Left lung (tissue), 10 donors: Measurements from ENCODE around the gene IL17RD. TPM values are rescaled to one million over a fixed set of nuclear protein-coding genes. Genes with fewer than 3 reads are reported as not detected.

ENCODE experiments used
- ATAC-seq: fragments of 200-7000 bp; cut with Tn5 transposase; one replicate; pipeline ENCODE4 v1.9.1; 2020; ENCODE audit warnings: moderate library complexity
- DNase-seq, 4 donors: peaks; one replicate each; pipeline ENCODE4 v3.0.0-alpha.2; 2013 to 2020
- H3K27ac ChIP-seq, 2 donors: fragments of 200-600 bp; sonication (generic) in 1 of 2; one replicate each; pipeline versions ENCODE4 v1.5.0 to v1.8.0; 2020 to 2021
- H3K27me3 ChIP-seq, 2 donors: fragments of 200-600 bp; sonication (generic) in 1 of 2; one replicate each; pipeline versions ENCODE4 v1.5.0 to v1.8.0; 2020 to 2021
- H3K36me3 ChIP-seq, 2 donors: fragments of 200-600 bp; sonication (generic) in 1 of 2; one replicate each; pipeline versions ENCODE4 v1.5.0 to v1.8.0; 2020 to 2021
- H3K4me1 ChIP-seq, 2 donors: fragments of 200-600 bp; one replicate each; pipeline ENCODE4 v1.8.0; 2021
- H3K4me3 ChIP-seq, 2 donors: fragments of 200-600 bp; sonication (generic) in 1 of 2; one replicate each; pipeline versions ENCODE4 v1.5.0 to v1.8.0; 2020 to 2021; ENCODE audit warnings: mild to moderate bottlenecking in 1 of 2
- H3K9me3 ChIP-seq, 2 donors: fragments of 200-600 bp; sonication (generic) in 1 of 2; one replicate each; pipeline versions ENCODE4 v1.5.0 to v1.8.0; 2020 to 2021
- intact Hi-C, 2 donors: fragments of 100-400 bp; cut with DNase I; formaldehyde crosslinking; loops; one replicate each; pipeline versions ENCODE4 v1.11.2 to v1.14.2; 2022
- polyA plus RNA-seq, 6 donors: library from polyadenylated mRNA; unstranded; fragments of 120-200 nt; gene quantifications; one replicate each; pipeline ENCODE4 v1.2.1, GENCODE V29; 2013; ENCODE audit not compliant: insufficient read length in 6 of 6
- total RNA-seq, 2 donors: library from RNA; stranded (reverse); fragmentation: NEBNext Ultra II Directional; extraction: Animal tissue kit (Norgen Biotek cat#: 25700); gene quantifications; one replicate each; pipeline ENCODE4 v1.2.1, GENCODE V29; 2021
- TF ChIP-seq, protein P1 (sequence below), 2 donors: fragments of 200-600 bp; sonication (generic) in 1 of 2; IDR thresholded peaks; one replicate each; pipeline versions ENCODE4 v1.5.0 to v1.8.0; 2021; ENCODE audit warnings: antibody characterized with exemption in 2 of 2
- donor health status: DM: no; HTN: yes; CAD: no.
- donor health status: DM: no; HTN: no; CAD: no.

Gene IL17RD
- total and polyA plus RNA-seq, 8 donors, result 1.1 to 14.3 (median 11.1) TPM

DNA sequence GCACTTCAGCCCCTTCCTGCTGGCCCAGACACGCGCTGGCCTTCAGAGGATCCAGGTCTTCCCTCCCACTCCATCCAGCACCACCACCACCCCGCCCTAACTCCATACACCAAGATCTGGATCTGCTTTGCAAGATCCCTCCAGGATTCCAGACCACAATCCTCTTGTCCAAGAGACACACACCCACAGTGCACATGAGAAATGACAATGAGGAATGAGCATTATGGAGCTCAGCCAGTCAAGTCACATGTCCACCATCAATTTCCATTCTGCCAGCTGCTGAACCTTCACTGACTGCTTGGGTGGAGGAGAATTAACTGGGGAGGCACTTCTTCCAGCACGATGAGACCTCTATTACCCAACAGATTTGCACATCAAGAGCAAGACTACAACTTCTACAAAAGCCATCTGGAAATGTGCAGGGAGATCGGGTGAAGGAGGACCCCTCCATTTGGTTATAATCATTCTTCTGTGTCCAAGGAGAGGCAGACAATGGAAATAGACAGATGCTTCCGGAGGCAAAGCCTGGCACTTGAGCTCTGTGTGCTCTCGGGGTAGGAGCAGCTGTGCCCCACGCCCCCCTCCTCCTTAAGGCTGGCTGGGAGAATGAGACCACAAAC, 117.0 kb downstream of the IL17RD start:
- intact Hi-C loops, result no loop called here
- TF ChIP-seq, protein P1, sequence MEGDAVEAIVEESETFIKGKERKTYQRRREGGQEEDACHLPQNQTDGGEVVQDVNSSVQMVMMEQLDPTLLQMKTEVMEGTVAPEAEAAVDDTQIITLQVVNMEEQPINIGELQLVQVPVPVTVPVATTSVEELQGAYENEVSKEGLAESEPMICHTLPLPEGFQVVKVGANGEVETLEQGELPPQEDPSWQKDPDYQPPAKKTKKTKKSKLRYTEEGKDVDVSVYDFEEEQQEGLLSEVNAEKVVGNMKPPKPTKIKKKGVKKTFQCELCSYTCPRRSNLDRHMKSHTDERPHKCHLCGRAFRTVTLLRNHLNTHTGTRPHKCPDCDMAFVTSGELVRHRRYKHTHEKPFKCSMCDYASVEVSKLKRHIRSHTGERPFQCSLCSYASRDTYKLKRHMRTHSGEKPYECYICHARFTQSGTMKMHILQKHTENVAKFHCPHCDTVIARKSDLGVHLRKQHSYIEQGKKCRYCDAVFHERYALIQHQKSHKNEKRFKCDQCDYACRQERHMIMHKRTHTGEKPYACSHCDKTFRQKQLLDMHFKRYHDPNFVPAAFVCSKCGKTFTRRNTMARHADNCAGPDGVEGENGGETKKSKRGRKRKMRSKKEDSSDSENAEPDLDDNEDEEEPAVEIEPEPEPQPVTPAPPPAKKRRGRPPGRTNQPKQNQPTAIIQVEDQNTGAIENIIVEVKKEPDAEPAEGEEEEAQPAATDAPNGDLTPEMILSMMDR (IDR thresholded peaks at IDR 0.05), result no peak

DNA sequence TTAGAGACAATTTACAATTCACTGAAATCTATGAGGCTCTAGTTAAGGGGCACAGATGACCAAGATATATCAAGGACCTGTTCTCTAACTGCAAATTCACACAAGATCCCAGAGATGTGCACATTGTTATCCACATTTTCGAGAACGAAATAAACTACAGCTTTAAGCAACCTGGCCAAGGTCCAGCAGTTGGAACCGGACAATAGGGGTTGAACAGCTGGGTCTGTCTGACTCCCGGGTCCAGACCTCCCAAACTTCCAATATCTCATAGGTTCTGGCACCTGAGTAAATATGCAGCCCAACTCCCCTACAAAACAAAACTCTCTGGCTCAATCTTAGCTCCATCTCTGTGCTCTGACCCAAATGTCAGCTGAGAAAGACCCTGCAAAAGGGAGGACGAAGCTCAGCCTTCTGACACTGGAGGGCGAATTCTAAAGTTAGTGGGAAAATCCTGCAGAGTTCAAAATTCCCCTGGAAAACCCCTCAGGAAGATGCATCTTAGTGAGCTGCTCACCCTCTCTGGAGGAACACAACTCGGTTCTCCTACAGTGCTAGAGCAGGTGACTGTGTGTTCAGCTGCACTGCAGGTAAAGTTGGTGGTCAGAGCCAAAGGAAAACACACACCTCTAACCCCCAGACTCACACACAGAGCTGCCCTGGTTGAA, 118.9 kb downstream of the IL17RD start:
- peak in 1 of 4 donors; percentile 28 for DNase-seq
- H3K4me3 ChIP-seq, result no peak overlapping the region
- no peaks in the 10 kb centered on the region for H3K36me3 ChIP-seq
- intact Hi-C loops, result no loop called here
- H3K27ac ChIP-seq, result no peak overlapping the region
- no peaks in the 10 kb centered on the region for H3K27me3 ChIP-seq
- no peak for ATAC-seq
- peaks cover 0 to 6% of the 10 kb centered on the region in 2 donors for H3K4me1 ChIP-seq
- TF ChIP-seq, protein P1 (IDR thresholded peaks at IDR 0.05), result no peak
- H3K9me3 ChIP-seq, result no peaks in the 10 kb centered on the region

More for the DNA sequence above, 117.0 kb downstream of the IL17RD start:
- Histone ChIP-seq H3K36me3 (no peaks in the 10 kb centered on the region), H3K9me3 (no peaks in the 10 kb centered on the region), H3K4me3 (no peak overlapping the region), H3K27ac (no peak overlapping the region), H3K4me1 (peaks cover 0 to 6% of the 10 kb centered on the region in 2 donors), H3K27me3 (no peaks in the 10 kb centered on the region)
- DNase-seq (peak in 1 of 4 donors; percentile 43), ATAC-seq (peak; percentile 73)

DNA sequence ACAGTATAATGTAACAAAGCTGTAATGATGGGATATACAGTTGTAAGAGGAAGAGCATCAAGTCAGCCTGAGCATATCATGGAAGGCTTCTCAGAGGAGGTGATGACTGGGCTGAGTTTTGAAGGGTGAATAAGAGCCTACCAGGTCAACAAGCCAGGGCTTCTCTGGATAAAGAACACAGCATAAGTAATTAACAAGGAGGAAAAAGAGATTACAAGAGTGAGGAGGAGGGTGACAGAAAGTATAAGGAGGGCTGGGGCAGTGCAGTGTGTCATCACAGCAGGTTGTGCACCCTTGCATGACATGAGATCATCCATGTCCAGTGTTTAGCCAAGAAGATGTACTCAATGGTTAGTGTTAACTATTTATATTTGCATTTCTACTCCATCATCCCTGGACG, 121.6 kb downstream of the IL17RD start:
- Histone ChIP-seq H3K4me1 (peaks cover 0 to 6% of the 10 kb centered on the region in 2 donors), H3K9me3 (no peaks in the 10 kb centered on the region), H3K27me3 (no peaks in the 10 kb centered on the region), H3K4me3 (no peak overlapping the region), H3K27ac (no peak overlapping the region), H3K36me3 (no peaks in the 10 kb centered on the region)
- TF ChIP-seq, protein P1 (IDR thresholded peaks at IDR 0.05), result no peak
- no peak for DNase-seq
- intact Hi-C loops, result no loop called here
- no peak for ATAC-seq

DNA sequence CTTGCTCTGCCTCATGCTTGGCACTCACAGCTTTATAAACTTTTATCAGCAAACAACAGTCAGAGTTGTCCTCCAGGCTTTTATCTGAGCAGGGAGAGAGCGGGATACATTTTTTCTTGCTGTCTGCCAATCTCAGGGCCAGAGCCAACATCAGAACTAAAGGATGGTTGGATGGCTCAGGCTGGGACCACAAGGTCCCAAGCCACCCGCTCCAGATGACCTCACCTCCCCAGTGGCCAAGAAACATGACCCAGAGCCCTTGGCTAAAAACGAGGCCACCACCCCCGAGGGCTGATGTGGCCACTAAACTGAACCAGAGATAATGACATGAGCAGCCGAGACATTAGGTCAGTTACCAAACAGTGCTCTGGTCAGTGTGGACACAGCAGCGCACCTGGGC, 123.5 kb downstream of the IL17RD start:
- H3K4me1 ChIP-seq, result peaks cover 0 to 4% of the 10 kb centered on the region in 2 donors
- no peaks in the 10 kb centered on the region for H3K27me3 ChIP-seq
- intact Hi-C loops, result no loop called here
- ATAC-seq, result no peak
- TF ChIP-seq, protein P1 (IDR thresholded peaks at IDR 0.05), result no peak
- no peak overlapping the region for H3K27ac ChIP-seq
- H3K36me3 ChIP-seq, result no peaks in the 10 kb centered on the region
- H3K4me3 ChIP-seq, result no peak overlapping the region
- no peaks in the 10 kb centered on the region for H3K9me3 ChIP-seq
- DNase-seq, result no peak

Other genes with a start within 250 kb of the IL17RD start
- under 1 TPM; 0.17 to 0.21 TPM for gene SPATA12, start 104.7 kb downstream of the IL17RD start, total RNA-seq
- gene SPATA12, start 104.7 kb downstream of the IL17RD start, polyA plus RNA-seq, result not detected
- under 1 TPM; 0.47 to 0.61 TPM for gene HESX1, start 34.6 kb upstream of the IL17RD start, total RNA-seq
- gene HESX1, start 34.6 kb upstream of the IL17RD start, polyA plus RNA-seq, result 1 to 10 TPM; 3.3 to 4.0 (median 3.5) TPM
- gene APPL1, start 62.4 kb upstream of the IL17RD start, total RNA-seq, result 10 to 100 TPM; 35.8 to 37.8 TPM
- gene APPL1, start 62.4 kb upstream of the IL17RD start, polyA plus RNA-seq, result 10 to 100 TPM; 42.3 to 51.0 (median 43.9) TPM
- gene ASB14, start 127.3 kb upstream of the IL17RD start, total RNA-seq, result under 1 TPM in 1 of 2 donors, not detected in 1; 0.13 TPM
- gene ASB14, start 127.3 kb upstream of the IL17RD start, polyA plus RNA-seq, result 1 to 10 TPM; 1.4 to 2.4 (median 1.7) TPM